A673 (cell line): ENCODE data around the gene L1TD1. TPM values are rescaled to one million over a fixed set of nuclear protein-coding genes. Genes with fewer than 3 reads are reported as not detected.

ENCODE experiments used
- BruUV-seq: library from RNA; stranded (reverse); fragments of 400-500 nt; replicated peaks from 2 replicates; lab custom pipeline; 2021; lab: Mats Ljungman, UMichigan
- CTCF ChIA-PET: fragments of 300-600 bp; sonication (Branson Sonifier 250); formaldehyde crosslinking; loops from one replicate; lab custom pipeline; 2022; ENCODE audit warnings: antibody characterized with exemption; lab: Charles Lee
- POLR2A ChIA-PET: fragments of 300-600 bp; sonication (Branson Sonifier 250); formaldehyde crosslinking; loops from one replicate; lab custom pipeline; 2022; ENCODE audit warnings: antibody characterized with exemption; ENCODE audit not compliant: low non-redundant PET; lab: Charles Lee
- DNase-seq: peaks from one replicate; pipeline ENCODE4 v3.0.0-alpha.2; 2015; ENCODE audit warnings: low spot score
- H3K27ac ChIP-seq: fragments of 200-600 bp; sonication (generic); 2 replicates; pipeline ENCODE4 v1.5.1; 2016; ENCODE audit warnings: mixed run types, low read depth, mild to moderate bottlenecking, mixed read lengths, antibody characterized with exemption, low read length; ENCODE audit not compliant: poor library complexity, severe bottlenecking
- H3K27me3 ChIP-seq: fragments of 200-600 bp; sonication (generic); replicated peaks from 2 replicates; pipeline ENCODE4 v1.6.1; 2017; ENCODE audit warnings: mixed run types, low read depth, mild to moderate bottlenecking, mixed read lengths, antibody characterized with exemption, low read length; ENCODE audit not compliant: insufficient read depth, poor library complexity
- H3K36me3 ChIP-seq: fragments of 200-600 bp; sonication (generic); 2 replicates; pipeline ENCODE4 v1.6.1; 2016; ENCODE audit warnings: mixed run types, mild to moderate bottlenecking, mixed read lengths, antibody characterized with exemption, low read length; ENCODE audit not compliant: insufficient read depth, poor library complexity, severe bottlenecking
- H3K4me1 ChIP-seq: fragments of 200-600 bp; sonication (generic); 2 replicates; pipeline ENCODE4 v1.6.1; 2017; ENCODE audit warnings: mixed run types, mild to moderate bottlenecking, mixed read lengths, antibody characterized with exemption, low read length; ENCODE audit not compliant: insufficient read depth, poor library complexity, severe bottlenecking
- H3K4me3 ChIP-seq: fragments of 200-600 bp; sonication (generic); 2 replicates; pipeline ENCODE4 v1.5.1; 2016; ENCODE audit warnings: low read depth, mixed run types, mild to moderate bottlenecking, mixed read lengths, low read length; ENCODE audit not compliant: poor library complexity, severe bottlenecking
- H3K9me3 ChIP-seq: fragments of 200-600 bp; sonication (generic); 2 replicates; pipeline ENCODE4 v1.6.1; 2016; ENCODE audit warnings: mixed run types, low read depth, mild to moderate bottlenecking, mixed read lengths, antibody characterized with exemption, low read length; ENCODE audit not compliant: poor library complexity, severe bottlenecking
- EZH2 ChIP-seq: fragments of 200-600 bp; sonication (generic); IDR thresholded peaks from 2 replicates; pipeline ENCODE4 v1.6.1; 2017; ENCODE audit warnings: borderline replicate concordance, low read depth, mild to moderate bottlenecking, mixed read lengths, antibody characterized with exemption, low read length; ENCODE audit not compliant: poor library complexity, severe bottlenecking
- intact Hi-C: fragments of 100-400 bp; cut with micrococcal nuclease; formaldehyde crosslinking; loops from one replicate; pipeline ENCODE4 v1.10.0; 2022; ENCODE audit not compliant: unreplicated experiment
- total RNA-seq: library from RNA; stranded (reverse); gene quantifications from 2 replicates; pipeline ENCODE4 v1.2.3, GENCODE V29; 2021
- TF ChIP-seq, protein P1 (sequence below): fragments of 300-800, 200-600 bp; sonication (generic); conservative IDR thresholded peaks from 2 replicates; pipeline ENCODE4 v1.5.1; 2017; ENCODE audit warnings: low read depth, mild to moderate bottlenecking, antibody characterized with exemption, low read length, moderate library complexity, mixed read lengths

Gene L1TD1
- total RNA-seq, 1 experiment from 2014 or later, result not detected

DNA sequence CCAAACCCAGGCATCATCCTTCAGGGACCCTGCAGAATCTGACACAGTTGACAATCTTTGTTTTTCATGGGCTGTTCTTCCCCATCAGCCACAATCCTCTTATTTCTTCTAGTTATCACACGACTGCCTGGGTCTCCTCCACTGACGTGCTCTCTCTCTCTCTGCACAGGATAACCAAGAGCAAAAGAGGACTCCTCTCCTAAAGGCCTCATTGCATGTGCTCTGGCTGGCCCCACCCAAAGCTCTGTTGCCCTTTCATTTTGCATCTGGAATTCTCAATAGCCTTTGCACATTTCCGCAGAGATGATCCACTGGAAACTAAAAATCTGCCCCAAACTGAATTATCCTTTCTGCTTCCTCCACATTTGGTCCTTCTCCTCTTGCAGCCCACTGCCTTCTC, 66.0 kb downstream of the L1TD1 start:
- TF ChIP-seq EZH2, result no peak
- TF ChIP-seq, protein P1, sequence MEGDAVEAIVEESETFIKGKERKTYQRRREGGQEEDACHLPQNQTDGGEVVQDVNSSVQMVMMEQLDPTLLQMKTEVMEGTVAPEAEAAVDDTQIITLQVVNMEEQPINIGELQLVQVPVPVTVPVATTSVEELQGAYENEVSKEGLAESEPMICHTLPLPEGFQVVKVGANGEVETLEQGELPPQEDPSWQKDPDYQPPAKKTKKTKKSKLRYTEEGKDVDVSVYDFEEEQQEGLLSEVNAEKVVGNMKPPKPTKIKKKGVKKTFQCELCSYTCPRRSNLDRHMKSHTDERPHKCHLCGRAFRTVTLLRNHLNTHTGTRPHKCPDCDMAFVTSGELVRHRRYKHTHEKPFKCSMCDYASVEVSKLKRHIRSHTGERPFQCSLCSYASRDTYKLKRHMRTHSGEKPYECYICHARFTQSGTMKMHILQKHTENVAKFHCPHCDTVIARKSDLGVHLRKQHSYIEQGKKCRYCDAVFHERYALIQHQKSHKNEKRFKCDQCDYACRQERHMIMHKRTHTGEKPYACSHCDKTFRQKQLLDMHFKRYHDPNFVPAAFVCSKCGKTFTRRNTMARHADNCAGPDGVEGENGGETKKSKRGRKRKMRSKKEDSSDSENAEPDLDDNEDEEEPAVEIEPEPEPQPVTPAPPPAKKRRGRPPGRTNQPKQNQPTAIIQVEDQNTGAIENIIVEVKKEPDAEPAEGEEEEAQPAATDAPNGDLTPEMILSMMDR, result no peak
- CTCF ChIA-PET, result no interaction called here
- Histone ChIP-seq H3K27me3 (no peaks in the 10 kb centered on the region), H3K4me1 (no peaks in the 10 kb centered on the region), H3K36me3 (no peaks in the 10 kb centered on the region), H3K27ac (no peak overlapping the region), H3K4me3 (no peak overlapping the region), H3K9me3 (no peaks in the 10 kb centered on the region)
- intact Hi-C loops, result no loop called here
- POLR2A ChIA-PET, result no interaction called here
- BruUV-seq, result no TSS peak
- DNase-seq, result no peak

Other genes starting within 250 kb of the L1TD1 start
- 0.13 and 0.24 TPM in 2 replicates for gene KANK4, start 124.6 kb downstream of the L1TD1 start, total RNA-seq
- 85.9 and 90.0 TPM in 2 replicates for gene USP1, start 242.2 kb downstream of the L1TD1 start, total RNA-seq